HCT116 (cell line): ENCODE data around the gene STX5. TPM values are rescaled to one million over a fixed set of nuclear protein-coding genes. Genes with fewer than 3 reads are reported as not detected.

Source experiments
- ATAC-seq: fragments of 200-7000 bp; cut with Tn5 transposase; 2 replicates; pipeline ENCODE4 v1.9.1; 2020; ENCODE audit warnings: mild to moderate bottlenecking, moderate library complexity
- BruUV-seq: library from RNA; stranded (reverse); fragments of 400-500 nt; replicated peaks from 2 replicates; lab custom pipeline; 2021; lab: Mats Ljungman, UMichigan
- CTCF ChIA-PET: fragments of 300-600 bp; sonication (Branson Sonifier 250); formaldehyde crosslinking; loops from one replicate; lab custom pipeline; 2021; ENCODE audit warnings: antibody characterized with exemption; lab: Charles Lee
- POLR2A ChIA-PET: fragments of 300-600, 350-600 bp; sonication (Branson Sonifier 250); formaldehyde crosslinking; loops from one replicate; lab custom pipeline; 2021; ENCODE audit warnings: antibody characterized with exemption; lab: Charles Lee
- RAD21 ChIA-PET, 2 experiments: fragments of 300-600 bp; sonication (Branson Sonifier 250); formaldehyde crosslinking; loops; one replicate each; lab custom pipeline; 2023; ENCODE audit warnings: low total read pairs in 2 of 2; ENCODE audit not compliant: uncharacterized antibody in 2 of 2, unreplicated experiment in 2 of 2, low non-redundant PET in 1 of 2; lab: Charles Lee
- DNase-seq: peaks from one replicate; pipeline ENCODE4 v3.0.0-alpha.2; 2010; ENCODE audit warnings: low read depth, low spot score
- H2AFZ ChIP-seq: fragments of 200-600 bp; shearing (Covaris generic), sonication (generic); 2 replicates; pipeline ENCODE4 v1.6.1; 2017; ENCODE audit warnings: low read depth, mixed run types, mixed read lengths, antibody characterized with exemption, low read length; ENCODE audit not compliant: poor library complexity, severe bottlenecking
- H3K27ac ChIP-seq: 2 replicates; pipeline ENCODE4 v1.5.1; 2012; ENCODE audit warnings: low read depth, low read length
- H3K27me3 ChIP-seq: fragments of 200-600 bp; sonication (generic); 2 replicates; pipeline ENCODE4 v1.6.1; 2016; ENCODE audit warnings: mixed run types, low read length, mixed read lengths; ENCODE audit not compliant: insufficient read depth
- H3K36me3 ChIP-seq, 2 experiments: fragments of 200-500 bp in 1 of 2; fragments of 200-600 bp in 1 of 2; sonication (Bioruptor generic) in 1 of 2; sonication (generic) in 1 of 2; 2 replicates each; pipeline versions ENCODE4 v1.5.1 to v1.6.1; 2014 to 2016; ENCODE audit warnings: low read length in 2 of 2, inconsistent platforms in 1 of 2, mixed read lengths in 1 of 2, mixed run types in 1 of 2; ENCODE audit not compliant: insufficient read depth in 2 of 2, control insufficient read depth in 1 of 2
- H3K4me1 ChIP-seq, 2 experiments: fragments of 200-600 bp in 1 of 2; sonication (generic) in 1 of 2; 2 replicates each; pipeline versions ENCODE4 v1.5.1 to v1.6.1; 2012 to 2017; ENCODE audit warnings: low read length in 2 of 2, inconsistent platforms in 1 of 2, mild to moderate bottlenecking in 1 of 2, mixed read lengths in 1 of 2, mixed run types in 1 of 2, moderate library complexity in 1 of 2; ENCODE audit not compliant: insufficient read depth in 2 of 2, control insufficient read depth in 1 of 2
- H3K4me2 ChIP-seq: fragments of 200-600 bp; sonication (generic); 2 replicates; pipeline ENCODE4 v1.6.1; 2017; ENCODE audit warnings: mixed run types, low read length, mixed read lengths
- H3K4me3 ChIP-seq, 2 experiments: fragments of 200-600 bp in 1 of 2; sonication (generic) in 1 of 2; replicated peaks in 1 of 2; 2 replicates each; pipeline ENCODE4 v1.5.1; 2011 to 2016; ENCODE audit warnings: low read length in 2 of 2, control low read depth in 1 of 2, low read depth in 1 of 2, mild to moderate bottlenecking in 1 of 2, mixed read lengths in 1 of 2, mixed run types in 1 of 2
- H3K79me2 ChIP-seq: fragments of 200-600 bp; sonication (generic); 2 replicates; pipeline ENCODE4 v1.6.1; 2017; ENCODE audit warnings: mild to moderate bottlenecking, mixed run types, low read length, moderate library complexity, mixed read lengths; ENCODE audit not compliant: insufficient read depth
- H3K9ac ChIP-seq: fragments of 200-600 bp; sonication (generic); 2 replicates; pipeline ENCODE4 v1.6.1; 2016; ENCODE audit warnings: low read length, mixed read lengths
- H3K9me2 ChIP-seq: fragments of 200-600 bp; sonication (generic), shearing (Covaris generic); 2 replicates; pipeline ENCODE4 v1.6.1; 2017; ENCODE audit warnings: mixed run types, mild to moderate bottlenecking, moderate library complexity; ENCODE audit not compliant: insufficient read depth
- H3K9me3 ChIP-seq, 2 experiments: fragments of 200-500 bp in 1 of 2; fragments of 200-600 bp in 1 of 2; sonication (Bioruptor generic) in 1 of 2; sonication (generic) in 1 of 2; 2 replicates each; pipeline ENCODE4 v1.6.1; 2014 to 2017; ENCODE audit warnings: low read length in 2 of 2, mixed read lengths in 2 of 2, inconsistent platforms in 1 of 2, low read depth in 1 of 2, mild to moderate bottlenecking in 1 of 2, mixed run types in 1 of 2, moderate library complexity in 1 of 2; ENCODE audit not compliant: control insufficient read depth in 1 of 2, insufficient read depth in 1 of 2
- H4K20me1 ChIP-seq: fragments of 200-600 bp; sonication (generic), shearing (Covaris generic); 2 replicates; pipeline ENCODE4 v1.6.1; 2017; ENCODE audit warnings: mixed run types, mild to moderate bottlenecking, moderate library complexity; ENCODE audit not compliant: insufficient read depth
- CBX3 ChIP-seq: IDR thresholded peaks from 2 replicates; pipeline ENCODE4 v1.6.1; 2012; ENCODE audit warnings: low read depth
- CTCF ChIP-seq, 3 experiments: fragments of 200-600 bp in 1 of 3; sonication (generic) in 1 of 3; IDR thresholded peaks in 2 of 3; conservative IDR thresholded peaks in 1 of 3; 2 replicates each; pipeline ENCODE4 v1.5.1; 2012 to 2017; ENCODE audit warnings: low read depth in 2 of 3, low read length in 2 of 3, antibody characterized with exemption in 1 of 3, borderline replicate concordance in 1 of 3, control low read depth in 1 of 3, mild to moderate bottlenecking in 1 of 3, mixed read lengths in 1 of 3, mixed run types in 1 of 3, moderate library complexity in 1 of 3; ENCODE audit not compliant: insufficient read depth in 1 of 3
- ELF1 ChIP-seq: IDR thresholded peaks from 2 replicates; pipeline ENCODE4 v1.6.1; 2012; ENCODE audit warnings: low read depth, borderline replicate concordance
- FOSL1 ChIP-seq: IDR thresholded peaks from 2 replicates; pipeline ENCODE4 v1.6.1; 2012; ENCODE audit warnings: low read depth
- POLR2AphosphoS5 ChIP-seq: IDR thresholded peaks from 2 replicates; pipeline ENCODE4 v1.6.1; 2011; ENCODE audit warnings: mild to moderate bottlenecking, low read depth, low read length, moderate library complexity
- SIN3A ChIP-seq: IDR thresholded peaks from 2 replicates; pipeline ENCODE4 v1.6.1; 2012; ENCODE audit warnings: low read depth
- YY1 ChIP-seq: IDR thresholded peaks from 2 replicates; pipeline ENCODE4 v1.6.1; 2011; ENCODE audit warnings: low read length, low read depth, moderate library complexity, mild to moderate bottlenecking; ENCODE audit not compliant: insufficient replicate concordance; ENCODE audit errors: extremely low read depth
- ZBTB33 ChIP-seq: IDR thresholded peaks from 2 replicates; pipeline ENCODE4 v1.6.1; 2011; ENCODE audit warnings: mild to moderate bottlenecking, low read length, moderate library complexity; ENCODE audit not compliant: insufficient replicate concordance; ENCODE audit errors: extremely low read depth
- ZNF274 ChIP-seq: fragments of 200-500 bp; sonication (Bioruptor generic); IDR thresholded peaks from 2 replicates; pipeline ENCODE4 v1.6.1; 2014; ENCODE audit warnings: mild to moderate bottlenecking, low read depth, low read length, inconsistent platforms
- intact Hi-C: fragments of 100-400 bp; cut with micrococcal nuclease; formaldehyde crosslinking; loops from 2 replicates; pipeline ENCODE4 v1.10.0; 2022
- total RNA-seq: library from RNA; stranded (reverse); gene quantifications from one replicate; pipeline ENCODE4 v1.2.1, GENCODE V29; 2021; ENCODE audit not compliant: unreplicated experiment

STX5 gene
- total RNA-seq, 1 experiment from 2014 or later: 29.5 TPM

- intact Hi-C loops: loop anchor here (1.0 to 5.0 kb wide), 4 partner anchors 54 to 114 kb away; partner anchors contain the start of genes LBHD1, SLC3A2 and UQCC3
- no peaks in the 10 kb centered on the region for H3K27me3 ChIP-seq
- peak overlapping the region; percentile 62 to 80 for H3K4me3 ChIP-seq
- H3K27ac ChIP-seq: peak overlapping the region; percentile 96
- H3K9me3 ChIP-seq: no peaks in the 10 kb centered on the region
- peak; percentile 72 for ATAC-seq
- peaks cover 17 to 38% of the 10 kb centered on the region in 2 experiments; a peak in 3 of 4 replicates for H3K4me1 ChIP-seq
- H2AFZ ChIP-seq: no peak overlapping the region
- peaks cover 0 to 19% of the 10 kb centered on the region in 2 experiments; a peak in 1 of 4 replicates for H3K36me3 ChIP-seq
- H3K9me2 ChIP-seq: no peaks in the 10 kb centered on the region
- peak overlapping the region; percentile 91 for H3K4me2 ChIP-seq
- peak overlapping the region; percentile 86 for H3K9ac ChIP-seq
- CTCF ChIA-PET: interaction anchor here (0.7 to 2.5 kb wide), 27 partner anchors 9 to 392 kb away, joined by 3 to 27 read pairs (median 4); partner anchors contain the start of genes C11orf98, CSKMT, HNRNPUL2 and POLR2G
- no peaks in the 10 kb centered on the region for H4K20me1 ChIP-seq
- RAD21 ChIA-PET: interaction anchor here in 1 of 2 experiments (1.0 kb wide), 1 partner anchor 32 kb away, joined by 3 read pairs; the partner anchor contains the start of gene ZBTB3
- DNase-seq: peak; percentile 67
- TF ChIP-seq CTCF (IDR thresholded peaks at IDR 0.05 in 2 of 3, conservative IDR thresholded peaks at IDR 0.05 in 1 of 3; ENCODE audit: borderline replicate concordance in 1 of 3, insufficient read depth in 1 of 3, low read depth in 2 of 3, low read length in 2 of 3) (peak in 2 of 3 experiments; percentile 88 to 99; a peak in 4 of 6 replicates), YY1 (peak; percentile 70), SIN3A (no peak)
- TF ChIP-seq, all 23 proteins: peak for 2
- no TSS peak for BruUV-seq
- peaks cover 48% of the 10 kb centered on the region for H3K79me2 ChIP-seq
- POLR2A ChIA-PET: interaction anchor here (0.6 to 6.1 kb wide), 10 partner anchors 16 to 129 kb away, joined by 3 to 82 read pairs (median 5); partner anchors contain the start of genes NXF1, SLC3A2, TAF6L and WDR74
Measured at GRCh38 chr11:62786318-62787004, 45.4 kb downstream of the STX5 start.

GRCh38 chr11:62782753-62783152 is 49.1 kb downstream of the STX5 start:
- Histone ChIP-seq H3K36me3 (peaks cover 0 to 4% of the 10 kb centered on the region in 2 experiments; a peak in 1 of 4 replicates), H2AFZ (no peak overlapping the region), H3K4me2 (no peak overlapping the region), H3K4me3 (no peak overlapping the region), H3K4me1 (peaks cover 4 to 9% of the 10 kb centered on the region in 2 experiments; a peak in 3 of 4 replicates), H3K9me2 (no peaks in the 10 kb centered on the region), H4K20me1 (no peaks in the 10 kb centered on the region), H3K27me3 (no peaks in the 10 kb centered on the region), H3K27ac (no peak overlapping the region), H3K9ac (no peak overlapping the region), H3K79me2 (peaks cover 11% of the 10 kb centered on the region), H3K9me3 (no peaks in the 10 kb centered on the region)
- no peak for ATAC-seq
- intact Hi-C loops: no loop called here
- no peak for DNase-seq
- no TSS peak for BruUV-seq
- RAD21 ChIA-PET: no interaction called here
- POLR2A ChIA-PET: interaction anchor here (0.7 kb wide), 1 partner anchor 375 kb away, joined by 4 read pairs; no protein-coding TSS in a partner anchor
- CTCF ChIA-PET: no interaction called here
- TF ChIP-seq ELF1 (no peak), YY1 (no peak), ZBTB33 (no peak), CBX3 (no peak), POLR2AphosphoS5 (no peak), CTCF (IDR thresholded peaks at IDR 0.05 in 2 of 3, conservative IDR thresholded peaks at IDR 0.05 in 1 of 3; ENCODE audit: borderline replicate concordance in 1 of 3, insufficient read depth in 1 of 3, low read depth in 2 of 3, low read length in 2 of 3) (no peak), ZNF274 (no peak), FOSL1 (no peak)
